HG03442 (cell line): ENCODE data around the gene ADH7.
"Not testable (repeated sequence)": the region's sequence is repeated elsewhere in the genome, so short reads cannot be mapped to it uniquely, and the experiment has no call there.

Experiments used
- ATAC-seq: cut with Tn5 transposase; IDR thresholded peaks from one replicate; pipeline ENCODE4 v1.9.1; 2021; ENCODE audit warnings: mild to moderate bottlenecking, moderate library complexity; ENCODE audit not compliant: unreplicated experiment

The ADH7 gene

GRCh38 chr4:99381588-99382175, 53.5 kb downstream of the ADH7 start:
- no peak for ATAC-seq

GRCh38 chr4:99379571-99379970, 55.6 kb downstream of the ADH7 start:
- no peak for ATAC-seq

- ATAC-seq: no peak
Observed at GRCh38 chr4:99378876-99379275, 56.3 kb downstream of the ADH7 start.

GRCh38 chr4:99377341-99377740, 57.8 kb downstream of the ADH7 start:
- not testable (repeated sequence) for ATAC-seq

- ATAC-seq: not testable (repeated sequence)
Observed at GRCh38 chr4:99372464-99372863, 62.7 kb downstream of the ADH7 start.

GRCh38 chr4:99367817-99368216, 67.3 kb downstream of the ADH7 start:
- not testable (repeated sequence) for ATAC-seq

GRCh38 chr4:99366491-99366890, 68.7 kb downstream of the ADH7 start:
- no peak for ATAC-seq

GRCh38 chr4:99362768-99363167, 72.4 kb downstream of the ADH7 start:
- no peak for ATAC-seq
